SU-DHL-6 (cell line): ENCODE results near the gene EEF2K.

Experiments used
- EZH2phosphoT487 ChIP-seq: fragments of 200-600 bp; sonication (generic), shearing (Covaris generic); conservative IDR thresholded peaks from 2 replicates; pipeline ENCODE4 v1.6.1; 2018; ENCODE audit warnings: mild to moderate bottlenecking, antibody characterized with exemption, low read length, moderate library complexity, mixed read lengths
- TF ChIP-seq, protein P1 (sequence below): fragments of 200-600 bp; sonication (generic); IDR thresholded peaks from one replicate; pipeline ENCODE4 v1.5.1; 2017; ENCODE audit warnings: antibody characterized with exemption, mild to moderate bottlenecking, low read length, moderate library complexity; ENCODE audit not compliant: insufficient read depth, poor library complexity, severe bottlenecking

DNA sequence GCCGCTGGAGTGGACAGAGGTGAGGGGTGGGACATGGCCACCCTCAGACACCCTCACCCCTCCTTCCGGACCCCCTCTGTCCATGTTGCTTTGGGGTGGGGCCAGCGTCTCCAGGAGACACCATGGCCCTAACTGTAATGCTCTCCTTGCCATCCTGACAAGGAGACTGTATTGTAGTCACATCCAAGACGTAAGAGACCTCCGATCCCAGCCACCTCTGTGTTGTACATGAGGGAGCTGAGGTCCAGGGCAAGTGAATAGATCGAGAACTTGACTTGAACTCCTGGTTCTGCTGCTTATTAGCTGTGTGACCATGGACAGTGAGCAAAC is 121.3 kb downstream of the EEF2K start:
- TF ChIP-seq, protein P1, sequence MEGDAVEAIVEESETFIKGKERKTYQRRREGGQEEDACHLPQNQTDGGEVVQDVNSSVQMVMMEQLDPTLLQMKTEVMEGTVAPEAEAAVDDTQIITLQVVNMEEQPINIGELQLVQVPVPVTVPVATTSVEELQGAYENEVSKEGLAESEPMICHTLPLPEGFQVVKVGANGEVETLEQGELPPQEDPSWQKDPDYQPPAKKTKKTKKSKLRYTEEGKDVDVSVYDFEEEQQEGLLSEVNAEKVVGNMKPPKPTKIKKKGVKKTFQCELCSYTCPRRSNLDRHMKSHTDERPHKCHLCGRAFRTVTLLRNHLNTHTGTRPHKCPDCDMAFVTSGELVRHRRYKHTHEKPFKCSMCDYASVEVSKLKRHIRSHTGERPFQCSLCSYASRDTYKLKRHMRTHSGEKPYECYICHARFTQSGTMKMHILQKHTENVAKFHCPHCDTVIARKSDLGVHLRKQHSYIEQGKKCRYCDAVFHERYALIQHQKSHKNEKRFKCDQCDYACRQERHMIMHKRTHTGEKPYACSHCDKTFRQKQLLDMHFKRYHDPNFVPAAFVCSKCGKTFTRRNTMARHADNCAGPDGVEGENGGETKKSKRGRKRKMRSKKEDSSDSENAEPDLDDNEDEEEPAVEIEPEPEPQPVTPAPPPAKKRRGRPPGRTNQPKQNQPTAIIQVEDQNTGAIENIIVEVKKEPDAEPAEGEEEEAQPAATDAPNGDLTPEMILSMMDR: no peak
- no peak for TF ChIP-seq EZH2phosphoT487
